ENCODE measurements around the gene LAMB1. TPM values are rescaled to one million over a fixed set of nuclear protein-coding genes. Genes with fewer than 3 reads are reported as not detected.

LAMB1 gene
- total RNA-seq, 1 donor, result 0.27 TPM

GRCh38 chr7:108018668-108019067 lies 15.7 kb upstream of the LAMB1 start:
- no peak for DNase-seq (ENCODE audit: low read depth in 2 of 3, low spot score in 2 of 3)

- no peak for DNase-seq (ENCODE audit: low read depth in 2 of 3, low spot score in 2 of 3)
Observed at GRCh38 chr7:108017776-108018151, 14.8 kb upstream of the LAMB1 start.

- DNase-seq (ENCODE audit: low read depth in 2 of 3, low spot score in 2 of 3), result peak in 1 of 3 donors; percentile 38
Observed at GRCh38 chr7:108016841-108017775, 14.1 kb upstream of the LAMB1 start.

DNA sequence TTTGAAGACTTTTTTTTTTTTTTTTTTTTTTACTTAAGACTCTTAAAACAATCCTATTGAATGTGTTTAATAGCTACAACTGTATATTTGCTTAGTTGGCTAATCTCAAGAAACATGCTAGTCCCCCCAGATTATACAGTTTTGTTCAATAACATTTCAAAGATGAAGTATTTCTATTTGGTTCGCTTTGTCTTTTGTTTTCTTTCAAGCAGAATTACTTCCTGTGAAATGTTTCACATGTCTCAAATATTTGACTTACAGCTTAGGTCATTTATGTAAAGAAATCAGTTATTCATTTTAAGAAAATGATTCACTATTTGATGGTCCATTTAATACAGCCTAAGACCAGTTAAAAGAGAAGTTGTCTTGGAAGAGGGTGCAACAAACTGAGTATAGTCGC lies 12.8 kb upstream of the LAMB1 start:
- no peak for DNase-seq (ENCODE audit: low read depth in 2 of 3, low spot score in 2 of 3)

DNA sequence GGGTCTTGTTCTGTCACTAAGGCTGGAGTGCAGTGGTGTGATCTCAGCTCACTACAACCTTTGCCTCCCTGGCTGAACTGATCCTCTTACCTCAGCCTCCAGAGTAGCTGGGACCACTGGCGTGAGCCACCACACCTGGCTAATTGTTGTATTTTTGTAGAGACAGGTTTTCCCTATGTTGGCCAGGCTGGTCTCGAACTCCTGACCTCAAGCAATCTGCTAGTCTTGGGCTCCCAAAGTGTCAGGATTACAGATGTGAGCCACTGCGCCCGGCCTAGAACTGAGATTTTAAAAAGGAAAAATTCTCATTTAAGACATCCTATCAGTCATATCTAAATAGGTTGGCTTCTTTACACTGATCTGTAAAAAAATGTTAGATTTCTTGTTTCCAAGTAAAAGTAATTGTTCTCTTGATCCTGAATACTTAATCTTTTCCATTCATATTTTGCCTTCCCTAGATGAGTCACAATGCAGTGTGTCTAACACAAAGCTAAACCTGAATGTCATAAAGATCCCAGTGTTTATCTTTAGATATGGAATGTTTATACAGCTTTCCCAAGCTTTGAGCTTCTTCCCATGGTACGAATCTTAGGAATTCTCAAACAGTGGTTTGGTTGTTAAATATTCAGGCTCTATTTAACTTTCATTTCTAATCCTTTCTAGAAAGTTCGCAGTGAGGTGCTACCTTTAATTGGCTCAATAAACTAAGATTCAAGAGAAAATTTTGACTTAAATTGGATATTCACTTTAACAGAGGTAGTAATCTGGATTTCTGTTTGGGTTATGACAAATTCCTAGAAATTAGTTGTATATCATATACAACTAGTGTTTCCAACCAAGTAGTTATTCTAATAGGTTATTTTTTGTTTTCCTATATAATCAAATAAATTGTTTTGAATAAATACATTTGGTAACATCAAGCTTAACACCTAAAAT lies 12.1 kb upstream of the LAMB1 start:
- DNase-seq (ENCODE audit: low read depth in 2 of 3, low spot score in 2 of 3), result no peak

DNA sequence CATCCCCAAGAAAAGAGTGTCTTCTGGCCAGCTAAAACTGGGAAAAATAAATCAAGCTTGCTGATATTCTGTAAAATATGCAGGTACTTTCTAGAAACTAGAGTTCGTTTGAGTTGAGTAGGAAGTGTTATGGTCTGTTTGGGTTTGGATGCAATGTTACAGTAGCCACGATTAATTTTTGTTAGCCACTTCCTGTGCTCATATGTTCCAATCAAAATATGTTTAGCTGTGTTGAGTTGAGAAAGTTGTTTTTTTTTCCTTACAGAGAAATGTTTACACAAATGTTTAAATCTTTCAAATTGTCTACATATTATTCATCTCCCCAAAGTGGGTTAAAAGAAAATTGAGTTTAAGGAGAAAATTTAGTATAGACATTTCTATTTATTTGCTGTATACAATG lies 11.3 kb upstream of the LAMB1 start:
- no peak for DNase-seq (ENCODE audit: low read depth in 2 of 3, low spot score in 2 of 3)

DNA sequence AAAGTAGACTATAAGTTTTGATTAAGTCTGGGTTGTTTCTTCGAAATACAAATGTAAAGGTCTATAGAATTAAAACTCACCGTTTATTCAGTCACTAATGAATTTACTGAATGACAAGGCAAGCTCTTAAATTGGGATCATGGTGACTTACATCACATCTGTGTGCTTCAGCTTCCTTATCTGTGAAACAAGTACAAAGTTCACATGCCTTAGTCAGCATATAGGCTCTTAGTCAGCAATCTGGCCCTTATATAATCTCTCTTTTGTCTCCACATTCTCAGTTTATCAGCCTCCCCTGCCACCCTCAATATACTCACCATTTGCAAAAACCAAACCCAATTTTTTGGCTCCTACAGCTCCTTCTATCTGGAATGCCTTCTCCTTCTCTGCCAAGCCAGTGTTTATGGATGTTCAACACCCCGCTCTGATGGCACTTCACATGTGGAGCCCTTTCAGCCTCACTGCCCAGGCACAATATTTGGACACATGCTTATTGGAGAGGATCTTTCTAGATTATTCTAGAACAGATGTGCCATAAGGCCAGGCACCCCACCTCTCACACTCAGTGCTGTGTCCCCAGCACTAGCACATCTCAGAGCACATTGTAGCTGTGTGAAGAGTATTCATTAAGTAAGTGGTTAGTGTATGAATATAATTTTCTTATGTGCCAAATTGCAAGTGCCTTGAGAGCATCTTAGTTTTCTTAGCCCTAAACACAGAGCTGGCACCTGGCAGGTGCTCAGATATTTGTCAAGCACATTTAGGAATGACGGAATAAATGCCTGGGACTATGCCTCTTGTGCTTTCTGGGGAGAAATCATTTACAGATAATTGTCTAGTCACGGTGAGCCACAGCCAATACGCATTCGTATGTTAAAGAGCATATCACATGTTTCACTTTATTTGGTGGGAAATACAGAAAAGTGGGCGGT lies 9.8 kb upstream of the LAMB1 start:
- no peak for DNase-seq (ENCODE audit: low read depth in 2 of 3, low spot score in 2 of 3)

DNA sequence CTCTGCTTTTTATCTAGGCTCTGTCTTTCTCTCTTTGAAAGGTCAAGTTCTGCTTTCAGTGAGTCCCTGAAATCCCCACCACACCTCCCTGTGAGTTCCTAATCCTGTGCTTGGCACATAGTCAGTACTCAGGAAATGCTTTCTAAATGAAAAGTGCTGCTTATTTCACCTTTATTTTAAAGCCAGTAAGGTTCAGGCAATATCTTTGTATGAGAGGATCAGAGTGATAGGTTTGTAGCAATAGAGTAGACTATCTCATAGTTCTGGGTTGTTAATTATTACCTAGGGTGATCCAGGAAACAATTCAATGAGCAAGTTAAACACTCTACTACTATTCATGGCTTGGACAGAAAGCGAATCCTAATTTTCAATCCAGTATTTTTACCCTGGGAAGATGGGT lies 7.4 kb upstream of the LAMB1 start:
- no peak for DNase-seq (ENCODE audit: low read depth in 2 of 3, low spot score in 2 of 3)

DNA sequence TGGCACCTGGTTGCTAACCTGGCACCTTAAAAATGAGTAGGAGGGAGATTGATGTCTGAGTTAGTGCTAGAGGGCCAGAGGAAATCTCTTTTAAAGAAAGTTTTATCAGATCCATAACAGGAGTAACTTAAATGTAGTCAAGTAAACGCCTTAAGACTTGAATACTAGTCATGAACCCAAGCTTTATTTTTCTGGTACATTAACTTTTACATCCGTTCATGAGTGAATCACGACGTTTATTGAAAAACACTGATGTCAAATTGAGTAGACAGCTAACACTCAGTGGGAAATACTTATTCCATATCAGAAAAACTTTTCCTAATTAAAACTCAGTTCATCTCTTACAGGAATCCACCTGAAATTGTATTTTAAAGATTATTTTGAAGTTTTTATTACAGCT lies 6.9 kb upstream of the LAMB1 start:
- no peak for DNase-seq (ENCODE audit: low read depth in 2 of 3, low spot score in 2 of 3)

GRCh38 chr7:108008827-108009226 lies 5.9 kb upstream of the LAMB1 start:
- no peak for DNase-seq (ENCODE audit: low read depth in 2 of 3, low spot score in 2 of 3)

DNA sequence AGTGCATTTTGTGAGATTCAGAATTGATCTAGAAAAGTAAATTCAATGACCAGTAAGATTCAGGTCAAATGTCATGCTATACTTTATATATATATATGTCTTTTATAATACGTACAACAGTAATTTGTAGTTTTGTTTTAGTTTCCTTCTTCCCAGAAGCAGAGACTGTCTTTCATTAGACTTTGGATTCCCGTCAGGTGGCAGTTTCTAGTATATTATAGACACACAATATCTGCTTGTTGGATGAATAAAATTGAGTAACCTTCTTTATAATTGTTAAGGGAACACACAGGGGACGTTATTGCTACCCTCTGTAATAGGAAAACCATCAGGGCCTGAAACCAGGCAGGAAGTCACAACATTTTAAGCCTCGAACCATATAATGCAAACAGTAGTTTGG lies 5.3 kb upstream of the LAMB1 start:
- DNase-seq (ENCODE audit: low read depth in 2 of 3, low spot score in 2 of 3), result no peak

GRCh38 chr7:108007762-108008161 lies 4.8 kb upstream of the LAMB1 start:
- no peak for DNase-seq (ENCODE audit: low read depth in 2 of 3, low spot score in 2 of 3)

DNA sequence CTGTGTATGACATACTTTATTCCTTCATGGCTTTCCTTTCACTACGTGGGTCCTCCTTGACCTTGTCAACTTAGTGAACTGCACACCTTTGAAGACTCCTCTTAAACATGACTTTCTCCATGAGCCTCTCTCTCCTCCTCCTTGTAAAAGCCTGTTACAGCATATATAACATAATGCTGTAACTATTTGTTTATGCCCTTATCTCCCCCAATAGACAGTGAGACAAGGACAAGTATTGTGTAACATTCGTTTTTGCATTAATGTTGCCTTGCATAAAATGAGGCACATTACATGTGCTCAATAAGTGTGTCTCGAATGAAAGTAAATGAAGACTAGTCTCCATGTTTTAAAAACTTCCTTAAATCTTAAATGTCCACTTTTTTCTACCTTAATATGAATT lies 4.3 kb upstream of the LAMB1 start:
- no peak for DNase-seq (ENCODE audit: low read depth in 2 of 3, low spot score in 2 of 3)

DNA sequence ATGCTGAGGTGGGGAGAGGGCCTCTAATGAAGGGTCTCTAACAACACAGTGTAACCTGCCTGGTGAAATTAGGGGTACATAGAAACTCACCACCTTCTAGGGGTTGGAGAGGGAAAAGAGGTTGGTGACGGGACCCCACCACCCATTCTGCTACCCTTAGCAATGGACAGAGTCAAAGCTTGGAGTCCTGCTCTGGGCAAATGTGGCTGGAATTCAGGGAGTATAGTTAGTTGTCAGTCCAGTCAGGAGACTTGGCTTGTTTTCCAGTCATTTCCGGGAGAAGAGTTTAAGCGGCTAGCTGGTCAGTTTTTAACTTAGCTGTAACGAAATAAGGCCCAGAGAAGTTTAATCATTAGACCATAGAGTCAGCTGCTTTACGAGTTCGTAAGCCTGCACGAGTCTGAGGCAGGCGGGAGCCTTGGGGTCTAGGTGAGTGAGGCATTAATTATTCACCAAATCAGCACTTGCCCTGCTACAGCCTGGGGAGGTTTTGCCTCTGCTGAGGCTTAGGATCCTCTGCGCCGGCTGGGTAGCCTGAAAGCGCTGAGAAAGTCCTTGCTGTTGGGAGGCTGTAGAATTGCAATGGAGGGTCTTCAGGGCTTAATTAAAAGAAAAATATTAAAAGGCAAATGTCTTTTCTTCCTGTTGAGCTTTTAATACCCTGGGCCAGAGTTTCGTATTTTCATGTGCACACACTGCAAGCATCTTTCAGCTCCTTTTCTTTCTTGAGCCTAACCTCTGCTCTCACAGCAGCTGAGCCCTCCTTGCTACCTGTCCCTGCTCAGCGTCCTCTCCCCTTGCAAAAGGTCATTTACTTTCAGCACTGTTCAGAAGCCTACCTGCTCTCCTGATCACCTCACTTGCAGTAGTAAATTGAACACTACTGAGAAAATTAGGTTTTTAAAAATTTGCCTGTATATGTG lies 1.5 kb upstream of the LAMB1 start:
- no peak for DNase-seq (ENCODE audit: low read depth in 2 of 3, low spot score in 2 of 3)

DNA sequence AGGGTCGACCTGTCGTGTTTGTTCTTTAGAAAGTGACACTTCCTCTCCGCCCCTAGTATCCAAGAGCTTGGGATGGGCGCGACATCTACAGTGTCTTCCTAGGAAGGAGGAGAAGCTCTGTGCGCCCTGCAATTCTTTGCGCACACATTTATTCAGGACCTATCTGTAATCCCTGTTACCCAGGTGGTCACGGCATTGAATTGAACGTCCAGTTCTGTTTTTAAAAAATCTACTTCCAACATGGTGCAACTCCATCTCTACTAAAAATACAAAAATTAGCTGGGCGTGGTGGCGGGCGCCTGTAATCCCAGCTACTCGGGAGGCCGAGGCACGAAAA lies 606 bp upstream of the LAMB1 start:
- DNase-seq (ENCODE audit: low read depth in 2 of 3, low spot score in 2 of 3), result no peak

GRCh38 chr7:108001764-108002725 lies 916 bp downstream of the LAMB1 start:
- DNase-seq (ENCODE audit: low read depth in 2 of 3, low spot score in 2 of 3), result no peak

DNA sequence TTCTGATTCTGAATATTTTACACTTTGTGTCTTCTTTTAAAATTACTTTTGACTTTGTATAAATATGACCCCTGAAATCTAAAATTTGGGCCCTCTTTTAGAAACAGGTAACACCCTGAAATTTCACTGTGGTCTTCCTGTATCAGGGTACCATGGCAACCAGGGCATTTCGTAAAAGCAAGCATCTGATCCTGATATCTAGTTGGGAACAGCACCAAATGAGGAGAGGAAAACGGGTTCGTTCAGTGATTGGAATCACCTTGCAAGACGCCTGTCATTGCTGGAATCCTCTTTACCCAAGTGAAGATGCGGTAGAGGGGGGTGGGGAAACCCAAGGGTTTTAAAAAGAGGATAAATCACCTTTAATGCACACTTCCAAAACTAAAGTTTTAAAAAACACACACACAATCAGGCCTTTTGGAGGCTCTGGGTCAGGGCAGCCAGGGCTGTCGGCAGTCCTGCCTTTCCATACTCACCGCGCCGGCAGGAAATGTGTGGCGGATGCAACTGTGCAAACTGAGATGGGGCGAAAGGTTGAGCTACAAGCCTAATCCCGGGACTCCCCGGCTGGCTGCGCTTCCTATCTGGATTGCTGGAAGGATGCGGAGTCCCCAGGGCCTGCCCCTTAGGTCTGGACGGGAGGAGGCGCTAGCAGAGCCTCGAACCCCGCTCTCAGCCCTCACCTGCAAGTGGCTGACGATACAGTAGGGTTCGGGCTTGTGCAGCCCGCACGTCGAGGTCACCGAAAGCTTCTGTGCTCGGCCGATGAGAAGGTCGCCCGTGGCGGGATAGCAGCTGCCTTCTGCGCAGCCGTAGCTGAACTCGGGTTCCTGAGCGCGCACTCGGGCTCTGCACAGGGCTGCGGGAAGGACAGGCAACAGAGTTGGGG lies 1.8 kb downstream of the LAMB1 start:
- DNase-seq (ENCODE audit: low read depth in 2 of 3, low spot score in 2 of 3), result no peak

Measured in hematopoietic multipotent progenitor cell (in vitro differentiated cells).